WERI-Rb-1 (cell line): ENCODE measurements around the gene MBD5.

ENCODE experiments used
- DNase-seq: peaks from one replicate; pipeline ENCODE4 v3.0.0-alpha.2; 2020
- H3K27ac ChIP-seq: fragments of 250-450 bp; sonication (Bioruptor Pico); 2 replicates; pipeline ENCODE4 v1.5.1; 2020; ENCODE audit warnings: mild to moderate bottlenecking, moderate library complexity
- H3K27me3 ChIP-seq: fragments of 250-450 bp; sonication (Bioruptor Pico); 2 replicates; pipeline ENCODE4 v1.5.1; 2021; ENCODE audit warnings: mild to moderate bottlenecking, low read depth, moderate library complexity; ENCODE audit not compliant: insufficient read depth, severe bottlenecking
- H3K36me3 ChIP-seq: fragments of 250-450 bp; sonication (Bioruptor Pico); 2 replicates; pipeline ENCODE4 v1.5.1; 2020; ENCODE audit warnings: mild to moderate bottlenecking, moderate library complexity
- H3K4me3 ChIP-seq: 2 replicates; pipeline ENCODE4 v1.5.1; 2011; ENCODE audit warnings: low read depth, mild to moderate bottlenecking, control low read depth, low read length
- H3K9me3 ChIP-seq: fragments of 250-450 bp; sonication (Bioruptor Pico); 2 replicates; pipeline ENCODE4 v1.5.1; 2021; ENCODE audit warnings: mild to moderate bottlenecking, moderate library complexity; ENCODE audit not compliant: severe bottlenecking
- TF ChIP-seq, protein P1 (sequence below): IDR thresholded peaks from 2 replicates; pipeline ENCODE4 v1.5.1; 2011; ENCODE audit warnings: low read depth, mild to moderate bottlenecking, control low read depth, inconsistent platforms, low read length

The MBD5 gene

DNA sequence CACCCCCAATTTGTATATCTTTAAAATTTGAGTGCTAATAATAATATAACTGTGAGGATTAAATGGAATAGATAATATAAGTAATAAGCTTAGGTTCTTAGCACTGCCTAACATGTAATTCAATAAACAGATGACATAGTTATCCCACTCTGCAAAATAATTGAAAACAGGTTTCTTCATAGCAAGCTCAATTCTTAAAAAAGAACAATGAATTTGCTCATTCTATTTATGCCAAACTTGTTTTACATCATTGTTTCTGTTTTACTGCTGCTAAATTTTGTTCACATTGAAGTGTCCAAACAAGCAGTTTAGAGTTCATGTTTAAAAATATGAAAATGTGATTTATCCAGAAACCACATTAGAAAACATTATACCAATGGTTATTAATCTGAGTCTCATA lies 217.0 kb downstream of the MBD5 start:
- TF ChIP-seq, protein P1, sequence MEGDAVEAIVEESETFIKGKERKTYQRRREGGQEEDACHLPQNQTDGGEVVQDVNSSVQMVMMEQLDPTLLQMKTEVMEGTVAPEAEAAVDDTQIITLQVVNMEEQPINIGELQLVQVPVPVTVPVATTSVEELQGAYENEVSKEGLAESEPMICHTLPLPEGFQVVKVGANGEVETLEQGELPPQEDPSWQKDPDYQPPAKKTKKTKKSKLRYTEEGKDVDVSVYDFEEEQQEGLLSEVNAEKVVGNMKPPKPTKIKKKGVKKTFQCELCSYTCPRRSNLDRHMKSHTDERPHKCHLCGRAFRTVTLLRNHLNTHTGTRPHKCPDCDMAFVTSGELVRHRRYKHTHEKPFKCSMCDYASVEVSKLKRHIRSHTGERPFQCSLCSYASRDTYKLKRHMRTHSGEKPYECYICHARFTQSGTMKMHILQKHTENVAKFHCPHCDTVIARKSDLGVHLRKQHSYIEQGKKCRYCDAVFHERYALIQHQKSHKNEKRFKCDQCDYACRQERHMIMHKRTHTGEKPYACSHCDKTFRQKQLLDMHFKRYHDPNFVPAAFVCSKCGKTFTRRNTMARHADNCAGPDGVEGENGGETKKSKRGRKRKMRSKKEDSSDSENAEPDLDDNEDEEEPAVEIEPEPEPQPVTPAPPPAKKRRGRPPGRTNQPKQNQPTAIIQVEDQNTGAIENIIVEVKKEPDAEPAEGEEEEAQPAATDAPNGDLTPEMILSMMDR, result no peak
- Histone ChIP-seq H3K27me3 (no peaks in the 10 kb centered on the region), H3K36me3 (no peaks in the 10 kb centered on the region), H3K4me3 (no peak overlapping the region), H3K27ac (no peak overlapping the region), H3K9me3 (no peaks in the 10 kb centered on the region)
- no peak for DNase-seq

DNA sequence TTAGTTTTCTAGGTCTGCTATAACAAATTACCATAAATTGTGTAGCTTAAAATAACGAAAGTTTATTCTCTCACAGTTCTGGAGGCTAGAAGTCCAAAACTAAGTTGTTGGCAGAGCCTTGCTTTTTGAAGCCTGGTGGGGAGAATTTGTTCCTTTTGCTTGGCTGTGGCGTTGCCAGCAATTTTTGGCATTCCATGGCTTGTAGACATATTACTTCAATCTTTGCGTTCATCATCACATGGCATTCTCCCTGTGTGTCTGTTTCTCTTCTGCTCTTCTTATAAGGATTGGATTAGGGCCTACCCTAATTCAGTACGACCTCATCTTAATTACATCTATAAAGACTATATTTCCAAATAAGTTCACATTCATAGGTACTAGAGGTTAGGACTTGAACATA lies 217.7 kb downstream of the MBD5 start:
- no peak for DNase-seq
- Histone ChIP-seq H3K27ac (no peak overlapping the region), H3K9me3 (no peaks in the 10 kb centered on the region), H3K27me3 (no peaks in the 10 kb centered on the region), H3K36me3 (no peaks in the 10 kb centered on the region), H3K4me3 (no peak overlapping the region)
- TF ChIP-seq, protein P1, result no peak

DNA sequence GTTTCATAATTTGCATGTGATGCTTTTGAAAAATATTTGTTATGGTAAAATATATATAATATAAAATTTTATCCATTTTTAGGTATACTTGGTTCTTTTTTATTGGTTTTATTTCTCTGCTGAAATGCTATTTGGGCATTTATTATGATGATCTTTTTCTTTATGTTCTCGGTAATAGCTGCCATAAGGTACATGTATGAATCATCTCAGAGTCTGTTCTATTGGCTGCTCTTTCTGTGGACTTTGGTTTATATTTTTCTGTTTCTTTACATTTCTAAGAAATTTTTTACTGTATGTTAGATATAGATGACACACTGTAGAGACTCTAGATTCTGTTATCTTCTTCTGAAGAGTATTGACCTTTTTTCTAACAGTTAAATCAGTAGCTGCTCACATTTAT lies 219.9 kb downstream of the MBD5 start:
- H3K9me3 ChIP-seq, result no peaks in the 10 kb centered on the region
- TF ChIP-seq, protein P1, result no peak
- H3K36me3 ChIP-seq, result no peaks in the 10 kb centered on the region
- no peak overlapping the region for H3K27ac ChIP-seq
- no peak for DNase-seq
- no peaks in the 10 kb centered on the region for H3K27me3 ChIP-seq
- no peak overlapping the region for H3K4me3 ChIP-seq

GRCh38 chr2:148244593-148245292 lies 223.9 kb downstream of the MBD5 start:
- Histone ChIP-seq H3K27me3 (no peaks in the 10 kb centered on the region), H3K4me3 (no peak overlapping the region), H3K9me3 (no peaks in the 10 kb centered on the region), H3K27ac (no peak overlapping the region), H3K36me3 (no peaks in the 10 kb centered on the region)
- DNase-seq, result no peak
- TF ChIP-seq, protein P1, result no peak

DNA sequence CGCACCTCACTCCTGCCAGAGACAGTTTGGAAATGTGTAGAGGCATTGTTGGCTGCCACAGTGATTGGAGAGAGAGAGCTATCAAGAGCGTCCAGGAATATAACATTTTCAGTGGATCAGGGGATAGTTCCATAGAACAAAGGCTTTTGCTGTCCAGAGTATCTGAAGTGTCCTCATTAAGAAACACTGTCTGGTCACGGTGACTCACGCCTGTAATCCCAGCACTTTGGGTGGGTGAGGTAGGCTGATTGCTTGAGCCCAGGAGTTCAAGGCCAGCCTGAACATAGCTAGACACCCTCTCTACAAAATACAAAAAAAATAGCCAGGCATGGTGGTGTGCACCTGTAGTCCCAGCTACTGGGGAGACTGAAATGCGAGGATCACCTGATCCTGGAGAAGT lies 231.1 kb downstream of the MBD5 start:
- TF ChIP-seq, protein P1, result no peak
- H3K27me3 ChIP-seq, result no peaks in the 10 kb centered on the region

GRCh38 chr2:148252646-148253045 lies 231.8 kb downstream of the MBD5 start:
- TF ChIP-seq, protein P1, result no peak
- no peak overlapping the region for H3K27ac ChIP-seq
- H3K36me3 ChIP-seq, result no peaks in the 10 kb centered on the region

More for the DNA sequence above, 231.1 kb downstream of the MBD5 start:
- Histone ChIP-seq H3K27ac (no peak overlapping the region), H3K36me3 (no peaks in the 10 kb centered on the region), H3K9me3 (no peaks in the 10 kb centered on the region), H3K4me3 (no peak overlapping the region)
- DNase-seq, result no peak

More at GRCh38 chr2:148252646-148253045, 231.8 kb downstream of the MBD5 start:
- no peak for DNase-seq
- no peaks in the 10 kb centered on the region for H3K9me3 ChIP-seq
- H3K4me3 ChIP-seq, result no peak overlapping the region
- H3K27me3 ChIP-seq, result no peaks in the 10 kb centered on the region
